Trophoblast cell (in vitro differentiated cells and primary cell): ENCODE results near the gene CPEB1.
A peak's percentile ranks its signal among the peaks of the same experiment; 100 is the strongest.
"Not testable (repeated sequence)": the region's sequence is repeated elsewhere in the genome, so short reads cannot be mapped to it uniquely, and the experiment has no call there.

Source experiments
- DNase-seq, 2 donors: peaks; one replicate each; pipeline ENCODE4 v3.0.0-alpha.2; 2016
- H2AFZ ChIP-seq: 2 replicates; pipeline ENCODE4 v1.6.1; 2013; ENCODE audit warnings: low read length, moderate library complexity, mild to moderate bottlenecking; ENCODE audit not compliant: insufficient read depth, poor library complexity
- H2AK5ac ChIP-seq: 2 replicates; pipeline ENCODE4 v1.6.1; 2013; ENCODE audit warnings: mild to moderate bottlenecking, low read length
- H2BK120ac ChIP-seq: 2 replicates; pipeline ENCODE4 v1.6.1; 2013; ENCODE audit warnings: low read length, mild to moderate bottlenecking, moderate library complexity; ENCODE audit not compliant: insufficient read depth, poor library complexity
- H2BK12ac ChIP-seq: 2 replicates; pipeline ENCODE4 v1.6.1; 2013; ENCODE audit warnings: mild to moderate bottlenecking, low read length, moderate library complexity
- H2BK5ac ChIP-seq: 2 replicates; pipeline ENCODE4 v1.6.1; 2013; ENCODE audit warnings: low read length, low read depth, moderate library complexity, mild to moderate bottlenecking; ENCODE audit not compliant: poor library complexity
- H3K14ac ChIP-seq: 2 replicates; pipeline ENCODE4 v1.6.1; 2013; ENCODE audit warnings: mild to moderate bottlenecking, low read length
- H3K18ac ChIP-seq: 2 replicates; pipeline ENCODE4 v1.6.1; 2013; ENCODE audit warnings: mild to moderate bottlenecking, low read length
- H3K23ac ChIP-seq: 2 replicates; pipeline ENCODE4 v1.6.1; 2013; ENCODE audit warnings: low read length
- H3K27ac ChIP-seq: 2 replicates; pipeline ENCODE4 v1.5.1; 2013; ENCODE audit warnings: low read depth, mild to moderate bottlenecking, inconsistent platforms, low read length, moderate library complexity
- H3K27me3 ChIP-seq: 2 replicates; pipeline ENCODE4 v1.6.1; 2013; ENCODE audit warnings: inconsistent platforms, mild to moderate bottlenecking, low read length, moderate library complexity; ENCODE audit not compliant: insufficient read depth
- H3K36me3 ChIP-seq, 2 experiments: 1 replicate in 1 of 2; 2 replicates in 1 of 2; pipeline ENCODE4 v1.6.1; 2013; ENCODE audit warnings: low read length in 2 of 2, mild to moderate bottlenecking in 2 of 2, moderate library complexity in 1 of 2; ENCODE audit not compliant: insufficient read depth in 2 of 2, control insufficient read depth in 1 of 2
- H3K4ac ChIP-seq: 2 replicates; pipeline ENCODE4 v1.6.1; 2013; ENCODE audit warnings: low read depth, mild to moderate bottlenecking, low read length, moderate library complexity
- H3K4me1 ChIP-seq, 2 experiments: 1 replicate in 1 of 2; 2 replicates in 1 of 2; pipeline ENCODE4 v1.6.1; 2013; ENCODE audit warnings: low read length in 2 of 2, mild to moderate bottlenecking in 2 of 2, moderate library complexity in 1 of 2; ENCODE audit not compliant: insufficient read depth in 2 of 2, control insufficient read depth in 1 of 2
- H3K4me2 ChIP-seq: 2 replicates; pipeline ENCODE4 v1.6.1; 2013; ENCODE audit warnings: inconsistent platforms, mild to moderate bottlenecking, low read length, moderate library complexity
- H3K4me3 ChIP-seq: 2 replicates; pipeline ENCODE4 v1.5.1; 2013; ENCODE audit warnings: mild to moderate bottlenecking, low read depth, low read length, inconsistent platforms
- H3K79me1 ChIP-seq: one replicate; pipeline ENCODE4 v1.6.1; 2013; ENCODE audit warnings: low read length
- H3K79me2 ChIP-seq: 2 replicates; pipeline ENCODE4 v1.6.1; 2013; ENCODE audit warnings: low read length, mild to moderate bottlenecking; ENCODE audit not compliant: control insufficient read depth, insufficient read depth, poor library complexity
- H3K9ac ChIP-seq: 2 replicates; pipeline ENCODE4 v1.6.1; 2013; ENCODE audit warnings: mild to moderate bottlenecking, low read length
- H3K9me3 ChIP-seq: 2 replicates; pipeline ENCODE4 v1.6.1; 2013; ENCODE audit warnings: low read depth, mild to moderate bottlenecking, control low read depth, inconsistent platforms, low read length; ENCODE audit not compliant: insufficient read depth
- H4K12ac ChIP-seq: 2 replicates; pipeline ENCODE4 v1.6.1; 2013; ENCODE audit warnings: low read depth, mild to moderate bottlenecking, low read length, moderate library complexity
- H4K8ac ChIP-seq: 2 replicates; pipeline ENCODE4 v1.6.1; 2013; ENCODE audit warnings: low read depth, mild to moderate bottlenecking, low read length, moderate library complexity
- H4K91ac ChIP-seq: one replicate; pipeline ENCODE4 v1.6.1; 2013; ENCODE audit warnings: low read depth, mild to moderate bottlenecking, low read length, moderate library complexity
- WGBS: extraction: QIAGEN DNeasy Blood & Tissue Kit; methylation state at CpG from one replicate; pipeline ENCODE4 v1.1.7; 2013; ENCODE audit warnings: missing lambda C conversion rate; ENCODE audit not compliant: insufficient read length, insufficient coverage; ENCODE audit errors: extremely low coverage; 5-methylcytosine and 5-hydroxymethylcytosine counted together

Gene CPEB1

GRCh38 chr15:82500772-82501171, 146.4 kb downstream of the CPEB1 start:
- H3K4ac ChIP-seq, H2BK12ac ChIP-seq: not testable (repeated sequence)
- no CpG with 5 or more reads among the region's 4 CpGs for WGBS

GRCh38 chr15:82497978-82498377, 149.2 kb downstream of the CPEB1 start:
- not testable (repeated sequence) for H3K18ac ChIP-seq, H3K27ac ChIP-seq, H3K14ac ChIP-seq, H3K4me3 ChIP-seq, H2BK12ac ChIP-seq, H2BK5ac ChIP-seq, H4K8ac ChIP-seq, H2AFZ ChIP-seq, H4K12ac ChIP-seq, H3K27me3 ChIP-seq, H3K23ac ChIP-seq, H3K4me2 ChIP-seq, H2AK5ac ChIP-seq, H3K9ac ChIP-seq, H3K4ac ChIP-seq, DNase-seq, H3K36me3 ChIP-seq, H3K9me3 ChIP-seq, H3K79me2 ChIP-seq, H2BK120ac ChIP-seq, H3K79me1 ChIP-seq, H4K91ac ChIP-seq, H3K4me1 ChIP-seq

More at GRCh38 chr15:82500772-82501171, 146.4 kb downstream of the CPEB1 start:
- not testable (repeated sequence) for H3K27ac ChIP-seq, H2BK120ac ChIP-seq, H4K12ac ChIP-seq, H3K18ac ChIP-seq, H2AFZ ChIP-seq, H3K4me3 ChIP-seq, H2BK5ac ChIP-seq, H3K36me3 ChIP-seq, H3K79me1 ChIP-seq, H3K4me2 ChIP-seq, H3K23ac ChIP-seq, H4K8ac ChIP-seq, H3K27me3 ChIP-seq, H3K79me2 ChIP-seq, H3K9me3 ChIP-seq, H3K4me1 ChIP-seq, H3K14ac ChIP-seq, H4K91ac ChIP-seq, H3K9ac ChIP-seq, H2AK5ac ChIP-seq
- peak in 1 of 2 donors; percentile 5 for DNase-seq
